SK-N-MC (cell line): Measurements from ENCODE around the gene CLCN5.

Source experiments
- EZH2 ChIP-seq: fragments of 200-600 bp; sonication (generic); IDR thresholded peaks from one replicate; pipeline ENCODE4 v1.6.1; 2017; ENCODE audit warnings: antibody characterized with exemption
- FOXP2 ChIP-seq: optimal IDR thresholded peaks from 2 replicates; pipeline ENCODE3; 2011; ENCODE audit warnings: mild to moderate bottlenecking, moderate library complexity; ENCODE audit not compliant: insufficient read depth; ENCODE audit errors: extremely low read length, control extremely low read depth
- POLR2AphosphoS5 ChIP-seq: IDR thresholded peaks from 2 replicates; pipeline ENCODE4 v1.6.1; 2012; ENCODE audit warnings: mild to moderate bottlenecking, low read depth, low read length, borderline replicate concordance

GRCh38 chrX:50054147-50054546 lies 131.8 kb downstream of the CLCN5 start:
- TF ChIP-seq EZH2 (no peak), POLR2AphosphoS5 (no peak), FOXP2 (no peak)
